PFSK-1 (cell line): ENCODE results near the gene ACAD11.

ENCODE experiments used
- FOXP2 ChIP-seq: optimal IDR thresholded peaks from 2 replicates; pipeline ENCODE3; 2011; ENCODE audit warnings: borderline replicate concordance, control low read depth, inconsistent platforms; ENCODE audit not compliant: insufficient read depth; ENCODE audit errors: extremely low read length, extremely low read depth
- POLR2AphosphoS5 ChIP-seq: IDR thresholded peaks from 2 replicates; pipeline ENCODE4 v1.6.1; 2012; ENCODE audit warnings: low read depth, mild to moderate bottlenecking, control low read depth, low read length, moderate library complexity
- SIN3A ChIP-seq: IDR thresholded peaks from 2 replicates; pipeline ENCODE4 v1.6.1; 2012; ENCODE audit warnings: mild to moderate bottlenecking, low read length, moderate library complexity, borderline replicate concordance; ENCODE audit not compliant: insufficient read depth
- TAF1 ChIP-seq: IDR thresholded peaks from 2 replicates; pipeline ENCODE4 v1.6.1; 2012; ENCODE audit warnings: low read length, control low read depth, borderline replicate concordance; ENCODE audit not compliant: insufficient read depth
- TF ChIP-seq, protein P1 (sequence below), 2 experiments: IDR thresholded peaks; 2 replicates each; pipeline versions ENCODE4 v1.6.1 to v1.8.0; 2011 to 2012; ENCODE audit warnings: low read depth in 2 of 2, low read length in 2 of 2, control low read depth in 1 of 2, inconsistent platforms in 1 of 2, mild to moderate bottlenecking in 1 of 2, moderate library complexity in 1 of 2; ENCODE audit not compliant: insufficient read depth in 1 of 2

DNA sequence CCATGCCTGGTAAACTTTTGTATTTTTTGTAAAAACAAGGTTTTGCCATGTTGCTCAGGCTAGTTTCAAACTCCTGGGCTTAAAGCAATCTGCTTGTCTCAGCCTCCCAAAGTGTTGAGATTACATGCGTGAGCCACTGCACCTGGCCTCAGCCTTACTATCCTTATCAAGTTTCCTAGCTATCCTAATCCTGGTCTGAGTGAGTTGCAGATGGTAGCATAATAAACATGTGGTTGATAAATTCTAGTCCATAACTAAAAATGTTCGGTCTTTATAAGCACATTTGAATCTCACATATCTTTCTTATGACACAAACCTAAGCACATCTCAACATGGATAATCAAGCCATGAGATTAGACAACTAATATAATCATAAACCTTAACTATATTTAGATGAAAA is 44.1 kb upstream of the ACAD11 start:
- TF ChIP-seq TAF1 (no peak), POLR2AphosphoS5 (no peak), SIN3A (no peak), FOXP2 (no peak)
- TF ChIP-seq, protein P1, sequence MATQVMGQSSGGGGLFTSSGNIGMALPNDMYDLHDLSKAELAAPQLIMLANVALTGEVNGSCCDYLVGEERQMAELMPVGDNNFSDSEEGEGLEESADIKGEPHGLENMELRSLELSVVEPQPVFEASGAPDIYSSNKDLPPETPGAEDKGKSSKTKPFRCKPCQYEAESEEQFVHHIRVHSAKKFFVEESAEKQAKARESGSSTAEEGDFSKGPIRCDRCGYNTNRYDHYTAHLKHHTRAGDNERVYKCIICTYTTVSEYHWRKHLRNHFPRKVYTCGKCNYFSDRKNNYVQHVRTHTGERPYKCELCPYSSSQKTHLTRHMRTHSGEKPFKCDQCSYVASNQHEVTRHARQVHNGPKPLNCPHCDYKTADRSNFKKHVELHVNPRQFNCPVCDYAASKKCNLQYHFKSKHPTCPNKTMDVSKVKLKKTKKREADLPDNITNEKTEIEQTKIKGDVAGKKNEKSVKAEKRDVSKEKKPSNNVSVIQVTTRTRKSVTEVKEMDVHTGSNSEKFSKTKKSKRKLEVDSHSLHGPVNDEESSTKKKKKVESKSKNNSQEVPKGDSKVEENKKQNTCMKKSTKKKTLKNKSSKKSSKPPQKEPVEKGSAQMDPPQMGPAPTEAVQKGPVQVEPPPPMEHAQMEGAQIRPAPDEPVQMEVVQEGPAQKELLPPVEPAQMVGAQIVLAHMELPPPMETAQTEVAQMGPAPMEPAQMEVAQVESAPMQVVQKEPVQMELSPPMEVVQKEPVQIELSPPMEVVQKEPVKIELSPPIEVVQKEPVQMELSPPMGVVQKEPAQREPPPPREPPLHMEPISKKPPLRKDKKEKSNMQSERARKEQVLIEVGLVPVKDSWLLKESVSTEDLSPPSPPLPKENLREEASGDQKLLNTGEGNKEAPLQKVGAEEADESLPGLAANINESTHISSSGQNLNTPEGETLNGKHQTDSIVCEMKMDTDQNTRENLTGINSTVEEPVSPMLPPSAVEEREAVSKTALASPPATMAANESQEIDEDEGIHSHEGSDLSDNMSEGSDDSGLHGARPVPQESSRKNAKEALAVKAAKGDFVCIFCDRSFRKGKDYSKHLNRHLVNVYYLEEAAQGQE (IDR thresholded peaks at IDR 0.05; ENCODE audit: insufficient read depth in 1 of 2, low read depth in 2 of 2, low read length in 2 of 2): no peak
